H1 (cell line): ENCODE measurements around the gene GYS2.

Source experiments
- MAFK ChIP-seq: IDR thresholded peaks from 2 replicates; pipeline ENCODE4 v1.6.1; 2012; ENCODE audit warnings: low read depth, mild to moderate bottlenecking, improper control_type of control experiment, low read length
- POLR2A ChIP-seq, 2 experiments: IDR thresholded peaks; 1 replicate in 1 of 2; 2 replicates in 1 of 2; pipeline ENCODE4 v1.6.1; 2011; ENCODE audit warnings: low read depth in 2 of 2, low read length in 2 of 2, mild to moderate bottlenecking in 2 of 2; ENCODE audit errors: control extremely low read depth in 1 of 2
- RBBP5 ChIP-seq: IDR thresholded peaks from 2 replicates; pipeline ENCODE4 v1.7.1; 2012; ENCODE audit warnings: low read depth, mild to moderate bottlenecking, inconsistent platforms, low read length, moderate library complexity, borderline replicate concordance
- SAP30 ChIP-seq: fragments of 300-600 bp; sonication (generic); IDR thresholded peaks from 2 replicates; pipeline ENCODE4 v1.7.1; 2012; ENCODE audit warnings: low read length, moderate library complexity, mild to moderate bottlenecking, inconsistent platforms; ENCODE audit not compliant: insufficient read depth, insufficient replicate concordance
- ZNF274 ChIP-seq: IDR thresholded peaks from 2 replicates; pipeline ENCODE4 v1.7.0; 2012; ENCODE audit warnings: low read length, borderline replicate concordance; ENCODE audit errors: extremely low read depth
- TF ChIP-seq, protein P1 (sequence below), 3 experiments: IDR thresholded peaks; 1 replicate in 2 of 3; 2 replicates in 1 of 3; pipeline versions ENCODE4 v1.5.1 to v1.6.1; 2011; ENCODE audit warnings: low read length in 3 of 3, mild to moderate bottlenecking in 3 of 3, inconsistent platforms in 2 of 3, low read depth in 1 of 3, moderate library complexity in 1 of 3; ENCODE audit not compliant: insufficient read depth in 1 of 3; ENCODE audit errors: control extremely low read depth in 1 of 3

DNA sequence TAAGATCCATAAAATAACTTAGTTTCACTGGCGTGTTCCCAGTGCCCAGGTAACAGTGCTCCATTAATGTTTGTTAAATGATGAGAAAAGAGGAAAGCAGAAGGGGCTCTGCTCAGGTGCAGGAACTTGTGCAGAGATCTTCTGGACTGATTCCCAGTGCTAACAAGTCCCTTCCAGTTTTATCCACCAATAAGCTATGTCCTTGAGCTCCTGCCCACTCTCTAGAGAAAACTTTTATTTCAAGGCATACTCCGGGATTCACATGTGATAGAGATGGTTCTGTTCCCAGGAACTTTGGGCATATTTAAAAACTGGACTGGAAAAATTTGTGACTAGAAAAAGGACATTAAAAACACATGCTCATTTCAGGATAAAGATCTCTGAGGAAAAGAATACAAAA, 1.9 kb downstream of the GYS2 start:
- TF ChIP-seq, protein P1, sequence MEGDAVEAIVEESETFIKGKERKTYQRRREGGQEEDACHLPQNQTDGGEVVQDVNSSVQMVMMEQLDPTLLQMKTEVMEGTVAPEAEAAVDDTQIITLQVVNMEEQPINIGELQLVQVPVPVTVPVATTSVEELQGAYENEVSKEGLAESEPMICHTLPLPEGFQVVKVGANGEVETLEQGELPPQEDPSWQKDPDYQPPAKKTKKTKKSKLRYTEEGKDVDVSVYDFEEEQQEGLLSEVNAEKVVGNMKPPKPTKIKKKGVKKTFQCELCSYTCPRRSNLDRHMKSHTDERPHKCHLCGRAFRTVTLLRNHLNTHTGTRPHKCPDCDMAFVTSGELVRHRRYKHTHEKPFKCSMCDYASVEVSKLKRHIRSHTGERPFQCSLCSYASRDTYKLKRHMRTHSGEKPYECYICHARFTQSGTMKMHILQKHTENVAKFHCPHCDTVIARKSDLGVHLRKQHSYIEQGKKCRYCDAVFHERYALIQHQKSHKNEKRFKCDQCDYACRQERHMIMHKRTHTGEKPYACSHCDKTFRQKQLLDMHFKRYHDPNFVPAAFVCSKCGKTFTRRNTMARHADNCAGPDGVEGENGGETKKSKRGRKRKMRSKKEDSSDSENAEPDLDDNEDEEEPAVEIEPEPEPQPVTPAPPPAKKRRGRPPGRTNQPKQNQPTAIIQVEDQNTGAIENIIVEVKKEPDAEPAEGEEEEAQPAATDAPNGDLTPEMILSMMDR (IDR thresholded peaks at IDR 0.05; ENCODE audit: control extremely low read depth in 1 of 3, insufficient read depth in 1 of 3, low read depth in 1 of 3, low read length in 3 of 3): no peak
- TF ChIP-seq POLR2A (IDR thresholded peaks at IDR 0.05; ENCODE audit: control extremely low read depth in 1 of 2, low read depth in 2 of 2, low read length in 2 of 2) (no peak), SAP30 (no peak), RBBP5 (no peak), ZNF274 (no peak), MAFK (no peak)
